H9 (cell line): Measurements from ENCODE around the gene CCR7. TPM values are rescaled to one million over a fixed set of nuclear protein-coding genes. Genes with fewer than 3 reads are reported as not detected.

Experiments used
- DNase-seq: peaks from one replicate; pipeline ENCODE4 v3.0.0-alpha.2; 2017
- H2AFZ ChIP-seq: one replicate; pipeline ENCODE4 v1.6.1; 2013; ENCODE audit warnings: mild to moderate bottlenecking, low read length, control low read depth, moderate library complexity
- H2AK5ac ChIP-seq: 2 replicates; pipeline ENCODE4 v1.6.1; 2013; ENCODE audit warnings: low read length, control low read depth, mixed read lengths; ENCODE audit not compliant: insufficient read length
- H2BK120ac ChIP-seq: one replicate; pipeline ENCODE4 v1.6.1; 2013; ENCODE audit warnings: low read depth, mild to moderate bottlenecking, low read length, control low read depth, inconsistent platforms; ENCODE audit not compliant: poor library complexity, severe bottlenecking
- H2BK12ac ChIP-seq: 2 replicates; pipeline ENCODE4 v1.6.1; 2013; ENCODE audit warnings: low read length, control low read depth, mixed read lengths, low read depth; ENCODE audit not compliant: insufficient read length
- H2BK15ac ChIP-seq: 2 replicates; pipeline ENCODE4 v1.6.1; 2013; ENCODE audit warnings: low read depth, low read length, control low read depth
- H2BK20ac ChIP-seq: one replicate; pipeline ENCODE4 v1.6.1; 2013; ENCODE audit warnings: low read depth, mild to moderate bottlenecking, low read length, control low read depth, inconsistent platforms; ENCODE audit not compliant: poor library complexity, severe bottlenecking
- H2BK5ac ChIP-seq: 2 replicates; pipeline ENCODE4 v1.6.1; 2013; ENCODE audit warnings: low read length, control low read depth, mixed read lengths; ENCODE audit not compliant: insufficient read length
- H3K14ac ChIP-seq: 2 replicates; pipeline ENCODE4 v1.6.1; 2013; ENCODE audit warnings: low read length, control low read depth; ENCODE audit not compliant: insufficient read depth
- H3K18ac ChIP-seq: 2 replicates; pipeline ENCODE4 v1.6.1; 2013; ENCODE audit warnings: low read depth, mild to moderate bottlenecking, mixed read lengths, low read length, control low read depth; ENCODE audit not compliant: insufficient read length
- H3K23ac ChIP-seq: 2 replicates; pipeline ENCODE4 v1.6.1; 2013; ENCODE audit warnings: low read length, control low read depth, mixed read lengths, low read depth; ENCODE audit not compliant: insufficient read length
- H3K23me2 ChIP-seq: 2 replicates; pipeline ENCODE4 v1.6.1; 2013; ENCODE audit warnings: low read depth, mild to moderate bottlenecking, mixed read lengths, low read length, control low read depth; ENCODE audit not compliant: insufficient read length, poor library complexity, severe bottlenecking
- H3K27ac ChIP-seq: 2 replicates; pipeline ENCODE4 v1.5.1; 2013; ENCODE audit warnings: low read length, control low read depth, mixed read lengths, low read depth; ENCODE audit not compliant: insufficient read length
- H3K27me3 ChIP-seq: 2 replicates; pipeline ENCODE4 v1.6.1; 2013; ENCODE audit warnings: low read length, control low read depth, inconsistent platforms; ENCODE audit not compliant: insufficient read depth
- H3K4ac ChIP-seq: 2 replicates; pipeline ENCODE4 v1.6.1; 2013; ENCODE audit warnings: low read depth, mild to moderate bottlenecking, control low read depth, inconsistent platforms, low read length, moderate library complexity
- H3K4me1 ChIP-seq: 2 replicates; pipeline ENCODE4 v1.6.1; 2013; ENCODE audit warnings: low read length, control low read depth, inconsistent platforms; ENCODE audit not compliant: insufficient read depth
- H3K4me2 ChIP-seq: 2 replicates; pipeline ENCODE4 v1.6.1; 2013; ENCODE audit warnings: low read length, control low read depth, mixed read lengths; ENCODE audit not compliant: insufficient read length, insufficient read depth
- H3K56ac ChIP-seq: 2 replicates; pipeline ENCODE4 v1.6.1; 2013; ENCODE audit warnings: low read depth, mild to moderate bottlenecking, mixed read lengths, low read length, control low read depth; ENCODE audit not compliant: insufficient read length
- H3K79me1 ChIP-seq: 2 replicates; pipeline ENCODE4 v1.6.1; 2013; ENCODE audit warnings: low read depth, mild to moderate bottlenecking, moderate library complexity, low read length, control low read depth, inconsistent platforms; ENCODE audit not compliant: insufficient read depth, poor library complexity, severe bottlenecking
- H3K79me2 ChIP-seq: 2 replicates; pipeline ENCODE4 v1.6.1; 2013; ENCODE audit warnings: low read length, control low read depth, inconsistent platforms; ENCODE audit not compliant: insufficient read depth
- H3K9ac ChIP-seq: 2 replicates; pipeline ENCODE4 v1.6.1; 2013; ENCODE audit warnings: low read length, control low read depth, mixed read lengths; ENCODE audit not compliant: insufficient read length; ENCODE audit errors: extremely low read depth
- H3K9me3 ChIP-seq: one replicate; pipeline ENCODE4 v1.6.1; 2013; ENCODE audit warnings: low read depth, low read length, inconsistent platforms; ENCODE audit not compliant: control insufficient read depth
- H3T11ph ChIP-seq: one replicate; pipeline ENCODE4 v1.6.1; 2013; ENCODE audit warnings: mild to moderate bottlenecking, low read length, control low read depth, inconsistent platforms
- H4K20me1 ChIP-seq: one replicate; pipeline ENCODE4 v1.6.1; 2013; ENCODE audit not compliant: control insufficient read depth, insufficient read length, insufficient read depth
- H4K5ac ChIP-seq: 2 replicates; pipeline ENCODE4 v1.6.1; 2013; ENCODE audit warnings: low read depth, mild to moderate bottlenecking, mixed read lengths, low read length, control low read depth; ENCODE audit not compliant: insufficient read length
- H4K8ac ChIP-seq: replicated peaks from 2 replicates; pipeline ENCODE4 v1.6.1; 2013; ENCODE audit warnings: low read length, control low read depth, mixed read lengths, low read depth; ENCODE audit not compliant: insufficient read length
- H4K91ac ChIP-seq: 2 replicates; pipeline ENCODE4 v1.6.1; 2013; ENCODE audit warnings: low read depth, mild to moderate bottlenecking, moderate library complexity, mixed read lengths, low read length, control low read depth; ENCODE audit not compliant: insufficient read length
- H3K27ac Mint-ChIP-seq, 3 experiments: 2 replicates in 2 of 3; 3 replicates in 1 of 3; pipeline ENCODE4 v1.8.0; 2020 to 2021; ENCODE audit warnings: mixed read lengths in 3 of 3, mild to moderate bottlenecking in 1 of 3, moderate library complexity in 1 of 3
- H3K27me3 Mint-ChIP-seq: 2 replicates; pipeline ENCODE4 v1.8.0; 2021; ENCODE audit warnings: low read depth, mild to moderate bottlenecking, moderate library complexity, mixed read lengths
- H3K36me3 Mint-ChIP-seq, 3 experiments: 2 replicates in 2 of 3; 3 replicates in 1 of 3; pipeline ENCODE4 v1.8.0; 2020 to 2021; ENCODE audit warnings: low read depth in 3 of 3, mixed read lengths in 3 of 3; ENCODE audit not compliant: insufficient read depth in 1 of 3
- H3K4me1 Mint-ChIP-seq, 2 experiments: 2 replicates each; pipeline ENCODE4 v1.8.0; 2020; ENCODE audit warnings: mixed read lengths in 2 of 2
- H3K4me3 Mint-ChIP-seq, 2 experiments: 2 replicates in 1 of 2; 3 replicates in 1 of 2; pipeline ENCODE4 v1.8.0; 2020 to 2021; ENCODE audit warnings: mild to moderate bottlenecking in 2 of 2, mixed read lengths in 2 of 2, moderate library complexity in 1 of 2
- H3K9me3 Mint-ChIP-seq, 2 experiments: 2 replicates in 1 of 2; 3 replicates in 1 of 2; pipeline ENCODE4 v1.8.0; 2020; ENCODE audit warnings: mild to moderate bottlenecking in 2 of 2, mixed read lengths in 2 of 2, moderate library complexity in 1 of 2
- CTCF ChIP-seq: fragments of 200-600 bp; sonication (generic); conservative IDR thresholded peaks from 3 replicates; pipeline ENCODE4 v1.8.0; 2021; ENCODE audit warnings: antibody characterized with exemption, mild to moderate bottlenecking
- WGBS: extraction: QIAGEN DNeasy Blood & Tissue Kit; methylation state at CpG from one replicate; pipeline ENCODE4 v1.1.7; 2013; ENCODE audit warnings: missing lambda C conversion rate, low lambda C conversion rate, mixed read lengths; ENCODE audit not compliant: insufficient read length; ENCODE audit errors: extremely low coverage; 5-methylcytosine and 5-hydroxymethylcytosine counted together
- total RNA-seq: library from RNA; stranded (reverse); gene quantifications from 2 replicates; pipeline ENCODE4 v1.2.1, GENCODE V29; 2021

CCR7 gene
- total RNA-seq, 1 experiment from 2014 or later, result 0.31 TPM

- H3T11ph ChIP-seq, result no peak overlapping the region
- no peaks in the 10 kb centered on the region; a peak in 1 of 7 replicates for H3K36me3 Mint-ChIP-seq
- H3K9me3 Mint-ChIP-seq, result no peaks in the 10 kb centered on the region
- H2AK5ac ChIP-seq, result no peak overlapping the region
- WGBS, result no CpG with 5 or more reads among the region's 7 CpGs
- no peak overlapping the region for H3K9ac ChIP-seq
- no peak overlapping the region for H2BK20ac ChIP-seq
- H3K23me2 ChIP-seq, result no peaks in the 10 kb centered on the region
- H4K8ac ChIP-seq, result no peak overlapping the region
- no peak overlapping the region for H3K27ac Mint-ChIP-seq
- no peaks in the 10 kb centered on the region for H4K20me1 ChIP-seq
- H3K9me3 ChIP-seq, result no peaks in the 10 kb centered on the region
- H3K14ac ChIP-seq, result no peak overlapping the region
- H3K56ac ChIP-seq, result no peak overlapping the region
- H3K4me3 Mint-ChIP-seq, result no peak overlapping the region
- DNase-seq, result no peak
- H3K79me2 ChIP-seq, result no peaks in the 10 kb centered on the region
- H2AFZ ChIP-seq, result no peak overlapping the region
- H2BK12ac ChIP-seq, result no peak overlapping the region
- H3K27me3 Mint-ChIP-seq, result peaks cover 19% of the 10 kb centered on the region
- H2BK15ac ChIP-seq, result no peak overlapping the region
- no peak overlapping the region for H3K18ac ChIP-seq
- H3K27ac ChIP-seq, result no peak overlapping the region
- H3K4me2 ChIP-seq, result no peak overlapping the region
- H3K4me1 Mint-ChIP-seq, result peaks cover 19 to 26% of the 10 kb centered on the region in 2 experiments
- no peaks in the 10 kb centered on the region for H3K27me3 ChIP-seq
- H3K4ac ChIP-seq, result no peak overlapping the region
- no peak overlapping the region for H2BK120ac ChIP-seq
- no peak overlapping the region for H2BK5ac ChIP-seq
- no peak overlapping the region for H3K23ac ChIP-seq
- H3K79me1 ChIP-seq, result no peaks in the 10 kb centered on the region
- no peak for TF ChIP-seq CTCF
- no peak overlapping the region for H4K5ac ChIP-seq
- H4K91ac ChIP-seq, result no peak overlapping the region
- H3K4me1 ChIP-seq, result peaks cover 5% of the 10 kb centered on the region; the same call in 1 of the 2 replicates
Measured at GRCh38 chr17:40611840-40612474, 46.7 kb upstream of the CCR7 start.
